Activated naive CD4-positive, alpha-beta T cell treated with anti-CD3 and anti-CD28 coated beads for 36 hours (primary cell): ENCODE data around the gene PBX1. TPM values are rescaled to one million over a fixed set of nuclear protein-coding genes. Genes with fewer than 3 reads are reported as not detected.

Source experiments
- CTCF ChIA-PET: fragments of 350-600 bp; sonication (Branson Sonifier 250); formaldehyde crosslinking; loops from one replicate; lab custom pipeline; 2021; ENCODE audit warnings: antibody characterized with exemption; lab: Charles Lee
- DNase-seq: peaks from one replicate; pipeline ENCODE4 v3.0.0-alpha.2; 2020
- H3K27ac Mint-ChIP-seq: one replicate; pipeline ENCODE4 v1.8.0; 2021; ENCODE audit warnings: mild to moderate bottlenecking, mixed read lengths
- H3K27me3 Mint-ChIP-seq: one replicate; pipeline ENCODE4 v1.8.0; 2021; ENCODE audit warnings: low read depth, mixed read lengths
- H3K36me3 Mint-ChIP-seq: one replicate; pipeline ENCODE4 v1.8.0; 2021; ENCODE audit warnings: low read depth, mixed read lengths
- H3K4me1 Mint-ChIP-seq: one replicate; pipeline ENCODE4 v1.8.0; 2021; ENCODE audit warnings: low read depth, mixed read lengths
- H3K4me3 Mint-ChIP-seq: one replicate; pipeline ENCODE4 v1.8.0; 2021; ENCODE audit warnings: mild to moderate bottlenecking, moderate library complexity, mixed read lengths
- H3K9me3 Mint-ChIP-seq: one replicate; pipeline ENCODE4 v1.8.0; 2021; ENCODE audit warnings: mixed read lengths
- intact Hi-C: fragments of 100-400 bp; cut with micrococcal nuclease; formaldehyde crosslinking; loops from one replicate; pipeline ENCODE4 v1.15.1; 2023
- total RNA-seq, 2 experiments: library from RNA; stranded (reverse); gene quantifications; one replicate each; pipeline ENCODE4 v1.2.3, GENCODE V29; 2021

Gene PBX1
- total RNA-seq, 2 experiments from 2014 or later, result 0.27 to 0.31 TPM

- DNase-seq, result no peak
- H3K4me1 Mint-ChIP-seq, result peaks cover 7% of the 10 kb centered on the region
- H3K9me3 Mint-ChIP-seq, result peaks cover 15% of the 10 kb centered on the region
- H3K4me3 Mint-ChIP-seq, result no peak overlapping the region
- peaks cover 5% of the 10 kb centered on the region for H3K36me3 Mint-ChIP-seq
- CTCF ChIA-PET, result no interaction called here
- peaks cover 20% of the 10 kb centered on the region for H3K27me3 Mint-ChIP-seq
- intact Hi-C loops, result no loop called here
- H3K27ac Mint-ChIP-seq, result no peak overlapping the region
Observed at GRCh38 chr1:164557270-164557669, 1.7 kb upstream of the PBX1 start.

GRCh38 chr1:164559342-164560051 is 513 bp downstream of the PBX1 start:
- intact Hi-C loops, result no loop called here
- peaks cover 7% of the 10 kb centered on the region for H3K4me1 Mint-ChIP-seq
- CTCF ChIA-PET, result no interaction called here
- no peaks in the 10 kb centered on the region for H3K9me3 Mint-ChIP-seq
- no peaks in the 10 kb centered on the region for H3K36me3 Mint-ChIP-seq
- H3K4me3 Mint-ChIP-seq, result peak overlapping the region; percentile 58
- DNase-seq, result peak; percentile 10
- peaks cover 20% of the 10 kb centered on the region for H3K27me3 Mint-ChIP-seq
- H3K27ac Mint-ChIP-seq, result no peak overlapping the region

- H3K4me3 Mint-ChIP-seq, result peak overlapping the region; percentile 58
- no peak for DNase-seq
- H3K27me3 Mint-ChIP-seq, result peaks cover 24% of the 10 kb centered on the region
- no peaks in the 10 kb centered on the region for H3K36me3 Mint-ChIP-seq
- no peak overlapping the region for H3K27ac Mint-ChIP-seq
- peaks cover 7% of the 10 kb centered on the region for H3K4me1 Mint-ChIP-seq
- intact Hi-C loops, result no loop called here
- CTCF ChIA-PET, result no interaction called here
- no peaks in the 10 kb centered on the region for H3K9me3 Mint-ChIP-seq
Observed at GRCh38 chr1:164560121-164560541, 1.1 kb downstream of the PBX1 start.

GRCh38 chr1:164560556-164560955 is 1.6 kb downstream of the PBX1 start:
- CTCF ChIA-PET, result no interaction called here
- Mint-ChIP-seq H3K9me3 (no peaks in the 10 kb centered on the region), H3K27ac (no peak overlapping the region), H3K27me3 (peaks cover 24% of the 10 kb centered on the region), H3K4me3 (no peak overlapping the region), H3K36me3 (no peaks in the 10 kb centered on the region), H3K4me1 (peaks cover 7% of the 10 kb centered on the region)
- intact Hi-C loops, result no loop called here
- DNase-seq, result no peak

GRCh38 chr1:164561007-164561406 is 2.0 kb downstream of the PBX1 start:
- Mint-ChIP-seq H3K27ac (no peak overlapping the region), H3K4me1 (peaks cover 7% of the 10 kb centered on the region), H3K27me3 (peaks cover 24% of the 10 kb centered on the region), H3K36me3 (no peaks in the 10 kb centered on the region), H3K9me3 (no peaks in the 10 kb centered on the region), H3K4me3 (no peak overlapping the region)
- no peak for DNase-seq
- intact Hi-C loops, result no loop called here
- CTCF ChIA-PET, result no interaction called here

- no peaks in the 10 kb centered on the region for H3K9me3 Mint-ChIP-seq
- peaks cover 22% of the 10 kb centered on the region for H3K27me3 Mint-ChIP-seq
- intact Hi-C loops, result no loop called here
- no peaks in the 10 kb centered on the region for H3K36me3 Mint-ChIP-seq
- no peak for DNase-seq
- CTCF ChIA-PET, result no interaction called here
- peaks cover 7% of the 10 kb centered on the region for H3K4me1 Mint-ChIP-seq
- no peak overlapping the region for H3K4me3 Mint-ChIP-seq
- no peak overlapping the region for H3K27ac Mint-ChIP-seq
Observed at GRCh38 chr1:164561472-164561871, 2.5 kb downstream of the PBX1 start.

- no peaks in the 10 kb centered on the region for H3K9me3 Mint-ChIP-seq
- intact Hi-C loops, result no loop called here
- CTCF ChIA-PET, result no interaction called here
- peaks cover 20% of the 10 kb centered on the region for H3K27me3 Mint-ChIP-seq
- no peak overlapping the region for H3K27ac Mint-ChIP-seq
- H3K4me3 Mint-ChIP-seq, result no peak overlapping the region
- H3K4me1 Mint-ChIP-seq, result peaks cover 7% of the 10 kb centered on the region
- H3K36me3 Mint-ChIP-seq, result no peaks in the 10 kb centered on the region
- DNase-seq, result no peak
Observed at GRCh38 chr1:164562061-164562460, 3.1 kb downstream of the PBX1 start.

- peaks cover 20% of the 10 kb centered on the region for H3K27me3 Mint-ChIP-seq
- no peak overlapping the region for H3K27ac Mint-ChIP-seq
- DNase-seq, result no peak
- CTCF ChIA-PET, result no interaction called here
- intact Hi-C loops, result no loop called here
- H3K4me3 Mint-ChIP-seq, result no peak overlapping the region
- no peaks in the 10 kb centered on the region for H3K36me3 Mint-ChIP-seq
- H3K4me1 Mint-ChIP-seq, result peaks cover 7% of the 10 kb centered on the region
- H3K9me3 Mint-ChIP-seq, result no peaks in the 10 kb centered on the region
Observed at GRCh38 chr1:164562511-164562910, 3.5 kb downstream of the PBX1 start.

GRCh38 chr1:164562947-164563520 is 4.0 kb downstream of the PBX1 start:
- H3K4me3 Mint-ChIP-seq, result no peak overlapping the region
- no peaks in the 10 kb centered on the region for H3K9me3 Mint-ChIP-seq
- H3K4me1 Mint-ChIP-seq, result peaks cover 6% of the 10 kb centered on the region
- DNase-seq, result no peak
- H3K27ac Mint-ChIP-seq, result no peak overlapping the region
- intact Hi-C loops, result no loop called here
- no peaks in the 10 kb centered on the region for H3K36me3 Mint-ChIP-seq
- H3K27me3 Mint-ChIP-seq, result peaks cover 18% of the 10 kb centered on the region
- CTCF ChIA-PET, result no interaction called here

- no peaks in the 10 kb centered on the region for H3K36me3 Mint-ChIP-seq
- no peak overlapping the region for H3K27ac Mint-ChIP-seq
- H3K4me3 Mint-ChIP-seq, result no peak overlapping the region
- DNase-seq, result no peak
- CTCF ChIA-PET, result no interaction called here
- intact Hi-C loops, result no loop called here
- peaks cover 2% of the 10 kb centered on the region for H3K9me3 Mint-ChIP-seq
- H3K4me1 Mint-ChIP-seq, result peaks cover 6% of the 10 kb centered on the region
- peaks cover 18% of the 10 kb centered on the region for H3K27me3 Mint-ChIP-seq
Observed at GRCh38 chr1:164563721-164564360, 4.9 kb downstream of the PBX1 start.

GRCh38 chr1:164564378-164564777 is 5.4 kb downstream of the PBX1 start:
- intact Hi-C loops, result no loop called here
- Mint-ChIP-seq H3K27me3 (peaks cover 18% of the 10 kb centered on the region), H3K9me3 (peaks cover 2% of the 10 kb centered on the region), H3K4me3 (no peak overlapping the region), H3K4me1 (peaks cover 6% of the 10 kb centered on the region), H3K27ac (no peak overlapping the region), H3K36me3 (no peaks in the 10 kb centered on the region)
- CTCF ChIA-PET, result no interaction called here
- DNase-seq, result no peak

- CTCF ChIA-PET, result no interaction called here
- DNase-seq, result no peak
- Mint-ChIP-seq H3K27me3 (peaks cover 16% of the 10 kb centered on the region), H3K36me3 (no peaks in the 10 kb centered on the region), H3K4me1 (peaks cover 1% of the 10 kb centered on the region), H3K4me3 (no peak overlapping the region), H3K9me3 (peaks cover 2% of the 10 kb centered on the region), H3K27ac (no peak overlapping the region)
- intact Hi-C loops, result no loop called here
Observed at GRCh38 chr1:164565357-164565756, 6.4 kb downstream of the PBX1 start.

- H3K4me1 Mint-ChIP-seq, result no peaks in the 10 kb centered on the region
- no peak overlapping the region for H3K27ac Mint-ChIP-seq
- peaks cover 2% of the 10 kb centered on the region for H3K9me3 Mint-ChIP-seq
- peaks cover 6% of the 10 kb centered on the region for H3K27me3 Mint-ChIP-seq
- no peak overlapping the region for H3K4me3 Mint-ChIP-seq
- H3K36me3 Mint-ChIP-seq, result no peaks in the 10 kb centered on the region
- intact Hi-C loops, result no loop called here
- CTCF ChIA-PET, result interaction anchor here (0.6 kb wide), 1 partner anchor 50 kb away, joined by 3 read pairs; no protein-coding TSS in a partner anchor
- no peak for DNase-seq
Observed at GRCh38 chr1:164567774-164568173, 8.8 kb downstream of the PBX1 start.
